Endodermal cell (in vitro differentiated cells): Measurements from ENCODE around the gene ABCD2. TPM values are rescaled to one million over a fixed set of nuclear protein-coding genes. Genes with fewer than 3 reads are reported as not detected.

Experiments
- DNase-seq: peaks from one replicate; pipeline ENCODE4 v3.0.0-alpha.2; 2017
- H3K27ac ChIP-seq: 2 replicates; pipeline ENCODE4 v1.5.1; 2013; ENCODE audit warnings: mild to moderate bottlenecking, low read depth, low read length, moderate library complexity
- H3K27me3 ChIP-seq: 2 replicates; pipeline ENCODE4 v1.6.1; 2013; ENCODE audit warnings: mild to moderate bottlenecking, low read length, moderate library complexity; ENCODE audit not compliant: insufficient read depth, control insufficient read depth, poor library complexity, severe bottlenecking
- H3K36me3 ChIP-seq: 2 replicates; pipeline ENCODE4 v1.7.0; 2013; ENCODE audit warnings: mild to moderate bottlenecking, low read length, moderate library complexity; ENCODE audit not compliant: control insufficient read depth, insufficient read depth
- H3K4me1 ChIP-seq: one replicate; pipeline ENCODE4 v1.7.0; 2013; ENCODE audit warnings: low read length; ENCODE audit not compliant: control insufficient read depth, insufficient read depth
- H3K4me3 ChIP-seq: 2 replicates; pipeline ENCODE4 v1.5.1; 2013; ENCODE audit warnings: mild to moderate bottlenecking, low read length, moderate library complexity
- H3K9ac ChIP-seq: 2 replicates; pipeline ENCODE4 v1.6.1; 2013; ENCODE audit warnings: mild to moderate bottlenecking, low read length, moderate library complexity; ENCODE audit not compliant: poor library complexity, severe bottlenecking; ENCODE audit errors: extremely low read depth
- H3K9me3 ChIP-seq: 2 replicates; pipeline ENCODE4 v1.6.1; 2013; ENCODE audit warnings: mild to moderate bottlenecking, low read length, moderate library complexity; ENCODE audit not compliant: control insufficient read depth
- H3K27ac Mint-ChIP-seq: 2 replicates; pipeline ENCODE4 v1.8.0; 2020; ENCODE audit warnings: mixed read lengths
- H3K27me3 Mint-ChIP-seq: 2 replicates; pipeline ENCODE4 v1.8.0; 2021; ENCODE audit warnings: mild to moderate bottlenecking, mixed read lengths; ENCODE audit not compliant: insufficient read depth
- H3K36me3 Mint-ChIP-seq: 2 replicates; pipeline ENCODE4 v1.8.0; 2020; ENCODE audit warnings: low read depth, mixed read lengths
- H3K4me1 Mint-ChIP-seq: 2 replicates; pipeline ENCODE4 v1.8.0; 2020; ENCODE audit warnings: mixed read lengths
- H3K4me3 Mint-ChIP-seq: 2 replicates; pipeline ENCODE4 v1.8.0; 2020; ENCODE audit warnings: mild to moderate bottlenecking, moderate library complexity, mixed read lengths
- H3K9me3 Mint-ChIP-seq: 2 replicates; pipeline ENCODE4 v1.8.0; 2020; ENCODE audit warnings: mild to moderate bottlenecking, mixed read lengths
- WGBS, 2 experiments: methylation state at CpG; one replicate each; pipeline versions ENCODE4 v1.1.5 to v1.1.7; 2013; ENCODE audit warnings: missing lambda C conversion rate in 2 of 2, mixed read lengths in 1 of 2; ENCODE audit not compliant: insufficient coverage in 1 of 2, insufficient read length in 1 of 2; 5-methylcytosine and 5-hydroxymethylcytosine counted together
- total RNA-seq, 2 donors: library from RNA; stranded (reverse); fragmentation: NEBNext Ultra II Directional in 1 of 2; extraction: Animal tissue kit (Norgen Biotek cat#: 25700) in 1 of 2; gene quantifications; 2 replicates in 1 of 2; 3 replicates in 1 of 2; pipeline ENCODE4 v1.2.1, GENCODE V29; 2021
- TF ChIP-seq, protein P1 (sequence below): fragments of 200-600 bp; sonication (generic); conservative IDR thresholded peaks from 2 replicates; pipeline ENCODE4 v1.5.0; 2021; ENCODE audit warnings: antibody characterized with exemption, mild to moderate bottlenecking

ABCD2 gene
- total RNA-seq, 2 donors from 2014 or later = not detected

DNA sequence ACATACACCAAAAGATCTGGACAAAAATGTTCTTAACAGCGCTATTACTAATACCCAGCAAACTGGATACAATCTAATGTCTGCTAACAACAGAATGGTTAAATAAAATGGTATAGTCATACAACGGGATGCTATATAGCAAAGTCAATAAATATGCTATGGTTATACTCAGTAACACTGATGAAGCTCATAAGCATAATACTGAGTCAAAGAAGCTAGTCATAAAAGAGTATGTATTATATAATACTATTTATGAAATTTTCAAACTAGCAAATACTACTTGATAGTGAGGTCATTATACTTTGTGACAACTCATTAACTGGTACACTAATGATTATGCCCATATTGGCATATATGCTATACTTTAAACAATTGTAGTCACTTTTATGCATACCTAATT lies 7.4 kb downstream of the ABCD2 start:
- Histone ChIP-seq H3K4me3 (no peak overlapping the region), H3K4me1 (no peaks in the 10 kb centered on the region), H3K27me3 (no peaks in the 10 kb centered on the region), H3K27ac (no peak overlapping the region), H3K9me3 (no peaks in the 10 kb centered on the region), H3K36me3 (no peaks in the 10 kb centered on the region), H3K9ac (no peak overlapping the region)
- Mint-ChIP-seq H3K9me3 (no peaks in the 10 kb centered on the region), H3K27me3 (no peaks in the 10 kb centered on the region), H3K27ac (no peak overlapping the region), H3K4me3 (no peak overlapping the region), H3K36me3 (no peaks in the 10 kb centered on the region), H3K4me1 (no peaks in the 10 kb centered on the region)
- no CpG with 5 or more reads among the region's 2 CpGs for WGBS, 2 experiments
- TF ChIP-seq, protein P1, sequence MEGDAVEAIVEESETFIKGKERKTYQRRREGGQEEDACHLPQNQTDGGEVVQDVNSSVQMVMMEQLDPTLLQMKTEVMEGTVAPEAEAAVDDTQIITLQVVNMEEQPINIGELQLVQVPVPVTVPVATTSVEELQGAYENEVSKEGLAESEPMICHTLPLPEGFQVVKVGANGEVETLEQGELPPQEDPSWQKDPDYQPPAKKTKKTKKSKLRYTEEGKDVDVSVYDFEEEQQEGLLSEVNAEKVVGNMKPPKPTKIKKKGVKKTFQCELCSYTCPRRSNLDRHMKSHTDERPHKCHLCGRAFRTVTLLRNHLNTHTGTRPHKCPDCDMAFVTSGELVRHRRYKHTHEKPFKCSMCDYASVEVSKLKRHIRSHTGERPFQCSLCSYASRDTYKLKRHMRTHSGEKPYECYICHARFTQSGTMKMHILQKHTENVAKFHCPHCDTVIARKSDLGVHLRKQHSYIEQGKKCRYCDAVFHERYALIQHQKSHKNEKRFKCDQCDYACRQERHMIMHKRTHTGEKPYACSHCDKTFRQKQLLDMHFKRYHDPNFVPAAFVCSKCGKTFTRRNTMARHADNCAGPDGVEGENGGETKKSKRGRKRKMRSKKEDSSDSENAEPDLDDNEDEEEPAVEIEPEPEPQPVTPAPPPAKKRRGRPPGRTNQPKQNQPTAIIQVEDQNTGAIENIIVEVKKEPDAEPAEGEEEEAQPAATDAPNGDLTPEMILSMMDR = no peak
- no peak for DNase-seq

DNA sequence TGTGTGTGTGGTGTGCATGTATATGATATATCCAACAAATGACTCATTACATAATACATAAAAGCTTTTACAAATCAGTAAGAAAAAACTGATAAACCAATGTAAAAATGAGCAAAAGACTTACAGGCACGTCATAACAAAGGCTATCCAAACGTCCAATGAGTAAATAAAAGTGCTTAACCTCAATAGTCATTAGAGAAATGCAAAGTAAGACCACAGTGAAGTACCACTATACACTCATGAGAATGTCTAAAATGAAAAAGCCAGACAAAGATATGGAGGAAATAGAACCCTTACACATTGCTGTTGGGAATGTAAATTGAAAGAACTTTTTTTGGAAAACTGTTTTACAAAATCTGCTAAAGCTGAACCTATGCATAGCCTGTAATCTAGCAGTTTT lies 7.8 kb downstream of the ABCD2 start:
- no peaks in the 10 kb centered on the region for H3K4me1 Mint-ChIP-seq
- WGBS, 2 experiments = 72% methylated on average over 2 of the region's 2 CpGs; no CpG with 5 or more reads in 1 of the 2 experiments

DNA sequence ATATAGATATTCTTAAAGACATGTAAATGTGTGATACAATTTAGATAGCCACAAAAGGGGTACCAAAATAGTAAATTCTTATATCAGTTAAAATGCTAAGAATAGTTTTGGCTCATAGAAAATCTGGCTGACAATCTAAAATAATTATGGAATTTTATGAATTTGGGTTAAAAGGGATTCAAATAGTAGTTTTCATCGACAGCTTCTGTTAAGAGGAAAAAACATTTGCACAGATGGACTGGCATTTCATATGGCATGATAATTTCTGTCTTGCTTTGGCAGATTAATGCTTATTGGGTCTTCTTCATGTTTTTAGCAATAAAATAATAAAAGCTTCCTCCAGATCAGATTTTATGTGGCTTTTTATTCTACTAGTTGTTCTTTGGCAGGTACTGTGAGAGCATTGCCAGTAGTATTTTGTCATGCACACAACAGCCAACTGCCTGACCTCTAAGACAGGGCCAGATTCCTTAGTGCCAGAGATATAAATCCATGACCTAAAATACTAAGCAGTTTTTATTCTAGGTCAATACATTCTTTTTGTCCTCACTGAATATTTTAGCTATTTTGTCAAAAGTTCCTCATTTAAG lies 9.1 kb downstream of the ABCD2 start:
- no peaks in the 10 kb centered on the region for H3K9me3 ChIP-seq
- no peaks in the 10 kb centered on the region for H3K27me3 ChIP-seq
- TF ChIP-seq, protein P1 = no peak
- Mint-ChIP-seq H3K36me3 (no peaks in the 10 kb centered on the region), H3K4me3 (no peak overlapping the region), H3K4me1 (peaks cover under 1% of the 10 kb centered on the region), H3K9me3 (no peaks in the 10 kb centered on the region), H3K27ac (no peak overlapping the region), H3K27me3 (no peaks in the 10 kb centered on the region)
- no peak overlapping the region for H3K4me3 ChIP-seq
- H3K36me3 ChIP-seq = no peaks in the 10 kb centered on the region
- no peak overlapping the region for H3K27ac ChIP-seq
- no peak for DNase-seq
- no peaks in the 10 kb centered on the region for H3K4me1 ChIP-seq
- 71 to 89% methylated on average over 1 of the region's 1 CpG for WGBS, 2 experiments
- no peak overlapping the region for H3K9ac ChIP-seq

More for the DNA sequence above, 7.8 kb downstream of the ABCD2 start:
- H3K9me3 ChIP-seq = no peaks in the 10 kb centered on the region
- TF ChIP-seq, protein P1 = no peak
- H3K4me3 ChIP-seq = no peak overlapping the region
- H3K36me3 ChIP-seq = no peaks in the 10 kb centered on the region
- no peaks in the 10 kb centered on the region for H3K27me3 ChIP-seq
- no peak for DNase-seq
- Mint-ChIP-seq H3K36me3 (no peaks in the 10 kb centered on the region), H3K27ac (no peak overlapping the region), H3K4me3 (no peak overlapping the region), H3K27me3 (no peaks in the 10 kb centered on the region), H3K9me3 (no peaks in the 10 kb centered on the region)
- no peak overlapping the region for H3K9ac ChIP-seq
- no peaks in the 10 kb centered on the region for H3K4me1 ChIP-seq
- H3K27ac ChIP-seq = no peak overlapping the region
